Hippocampal formation (tissue), 2 donors: ENCODE results near the gene TTC4.

Source experiments
- DNase-seq, 2 donors: peaks; one replicate each; lab custom pipeline; 2025; lab: John Stamatoyannopoulos, UW

The TTC4 gene

DNA sequence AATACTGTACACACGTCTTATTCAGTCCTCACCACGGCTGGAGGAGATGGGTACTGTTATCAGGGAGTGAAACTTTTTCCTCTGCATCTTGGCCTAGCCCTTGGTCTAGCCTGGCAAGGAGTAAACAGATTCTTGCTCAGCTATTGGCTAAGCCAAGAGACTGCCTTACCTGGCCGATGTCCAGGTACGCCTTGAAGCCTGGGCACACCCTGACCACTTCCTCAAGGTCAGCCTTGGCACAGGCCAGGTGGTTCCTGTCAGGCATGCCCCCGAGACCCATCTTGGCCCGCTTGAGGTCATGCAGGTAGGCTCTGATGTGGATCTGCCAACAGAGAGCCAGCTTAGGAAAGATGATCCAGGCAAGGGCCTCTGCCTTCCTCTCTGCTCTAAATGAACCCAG, 66.5 kb downstream of the TTC4 start:
- no peak for DNase-seq

DNA sequence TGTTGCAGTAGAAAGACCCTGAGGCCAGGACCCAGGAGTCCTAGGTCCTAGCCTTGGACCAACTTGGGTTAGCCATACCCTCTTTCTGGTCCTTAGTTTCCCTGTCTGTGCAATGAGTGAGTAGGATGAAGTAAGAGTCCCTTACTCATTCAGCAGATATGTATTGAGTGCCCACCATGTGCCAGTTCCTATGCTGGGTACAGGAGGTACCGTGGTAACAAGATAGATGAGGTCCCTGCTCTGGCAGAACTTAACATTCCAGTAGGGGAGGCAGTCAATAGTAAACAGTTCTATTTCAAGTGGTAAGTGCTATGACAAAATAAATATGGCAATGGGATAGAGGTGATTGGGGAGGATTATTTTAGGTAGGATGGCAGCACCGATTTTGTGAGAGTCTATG, 66.9 kb downstream of the TTC4 start:
- DNase-seq, result no peak

DNA sequence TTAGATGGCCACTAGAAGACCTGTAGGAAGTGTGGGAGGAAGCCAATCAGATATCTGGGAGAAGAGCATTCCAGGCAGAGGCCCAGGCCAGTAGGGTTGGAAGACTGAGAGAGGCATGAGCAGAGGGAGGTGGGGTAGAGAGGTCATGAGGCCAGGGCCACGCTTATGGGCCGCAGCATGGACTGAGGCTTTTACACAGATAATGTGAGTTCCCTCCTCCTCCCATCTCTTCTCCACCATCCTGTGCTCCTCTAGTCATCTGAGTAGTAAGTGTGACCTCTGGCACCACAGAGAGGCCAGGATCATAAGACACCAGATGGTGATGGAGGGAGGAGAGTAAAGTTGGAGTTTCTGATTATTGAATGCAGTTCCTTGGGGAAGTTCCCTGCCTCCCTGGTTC, 68.4 kb downstream of the TTC4 start:
- DNase-seq, result no peak

DNA sequence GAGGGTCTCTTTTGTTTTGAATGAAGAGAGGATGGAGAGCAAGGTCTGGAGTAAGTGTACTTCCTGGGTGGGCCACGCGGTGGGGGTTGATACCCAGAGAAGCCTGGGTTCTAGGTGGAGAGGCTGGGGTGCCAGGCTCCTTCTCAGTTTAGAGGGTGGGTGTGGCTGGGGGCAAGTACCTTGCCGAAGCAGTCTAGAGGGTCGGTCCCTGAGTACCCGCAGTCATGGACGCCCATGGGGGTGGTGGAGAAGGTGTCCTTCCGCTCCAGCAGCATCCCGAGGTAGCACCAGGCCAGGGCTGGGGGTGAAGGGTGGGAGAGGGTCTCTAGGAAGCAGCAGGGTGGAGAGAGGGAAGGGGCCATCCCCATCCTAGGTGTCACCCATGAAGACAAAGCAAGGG, 71.1 kb downstream of the TTC4 start:
- no peak for DNase-seq

DNA sequence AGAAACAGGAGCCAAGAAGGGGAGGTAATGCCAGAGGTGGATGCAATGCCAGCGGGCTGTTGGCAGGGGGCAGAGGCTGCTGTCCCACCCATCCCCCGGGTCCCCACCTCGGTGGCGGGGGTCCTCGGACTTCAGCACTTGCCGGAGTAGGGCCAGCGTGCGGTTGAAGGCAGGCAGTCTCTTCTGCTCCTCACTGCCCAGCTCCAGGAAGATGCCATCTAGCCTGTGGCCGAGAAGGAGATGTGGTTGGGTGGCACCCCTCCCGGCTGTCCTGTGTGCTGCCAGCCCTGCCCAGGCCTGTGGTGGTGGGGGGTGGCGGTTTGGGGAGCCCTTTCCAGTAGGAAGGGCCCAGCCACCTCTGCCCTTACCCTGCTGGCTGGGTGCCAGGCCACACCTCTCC, 71.9 kb downstream of the TTC4 start:
- DNase-seq, result no peak

DNA sequence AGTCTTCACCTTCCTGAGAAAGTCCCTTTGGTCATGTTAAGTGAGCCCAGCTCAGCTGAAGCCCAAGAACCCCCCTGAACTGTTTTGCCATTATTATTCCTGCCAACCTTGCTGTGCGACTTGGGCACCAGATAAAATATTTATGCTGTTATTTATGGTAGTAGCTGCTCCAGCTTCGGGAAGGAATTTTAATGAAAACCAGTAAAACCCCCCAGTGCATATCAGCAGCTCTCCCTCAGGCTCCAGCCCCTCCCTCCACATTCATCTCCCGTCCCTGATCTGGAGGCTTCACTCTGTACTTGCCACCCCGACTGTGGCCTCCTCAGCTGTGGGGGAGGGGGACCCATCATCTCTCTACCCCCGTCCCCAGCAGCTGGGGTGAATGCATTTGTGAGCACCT, 72.8 kb downstream of the TTC4 start:
- no peak for DNase-seq

DNA sequence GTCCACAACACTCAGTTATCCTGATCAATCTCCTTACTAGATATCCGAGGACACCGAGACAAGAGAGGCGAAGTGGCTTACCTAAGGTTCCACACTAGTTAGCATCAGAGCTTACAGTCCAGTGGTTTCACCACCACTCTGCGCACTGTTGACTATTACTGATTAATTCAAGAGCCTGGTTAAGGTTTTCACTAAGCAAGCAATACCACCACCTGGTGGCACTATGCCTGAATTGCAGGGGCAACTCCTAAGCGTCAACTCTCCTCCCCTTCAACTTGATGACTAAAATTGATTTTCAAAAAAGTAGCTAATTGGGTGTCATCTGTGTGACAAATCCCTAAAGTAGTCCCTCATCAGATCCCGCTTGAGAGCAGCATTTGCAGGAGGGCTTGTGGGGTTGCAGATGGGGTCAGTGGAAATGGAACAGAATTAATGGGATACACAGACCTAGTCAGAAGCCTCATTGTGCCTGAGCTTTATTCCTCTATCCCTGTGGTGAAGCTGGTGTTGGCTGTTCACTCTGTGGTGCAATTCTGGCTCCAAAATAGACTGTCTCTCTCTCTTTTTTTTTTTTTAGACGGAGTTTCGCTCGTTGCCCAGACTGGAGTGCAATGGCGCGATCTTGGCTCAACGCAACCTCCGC, 76.3 kb downstream of the TTC4 start:
- no peak for DNase-seq
